GM21515 (cell line): Measurements from ENCODE around the gene DKK3.

Experiments
- ATAC-seq: cut with Tn5 transposase; IDR thresholded peaks from one replicate; pipeline ENCODE4 v1.9.1; 2021; ENCODE audit not compliant: unreplicated experiment

Gene DKK3

DNA sequence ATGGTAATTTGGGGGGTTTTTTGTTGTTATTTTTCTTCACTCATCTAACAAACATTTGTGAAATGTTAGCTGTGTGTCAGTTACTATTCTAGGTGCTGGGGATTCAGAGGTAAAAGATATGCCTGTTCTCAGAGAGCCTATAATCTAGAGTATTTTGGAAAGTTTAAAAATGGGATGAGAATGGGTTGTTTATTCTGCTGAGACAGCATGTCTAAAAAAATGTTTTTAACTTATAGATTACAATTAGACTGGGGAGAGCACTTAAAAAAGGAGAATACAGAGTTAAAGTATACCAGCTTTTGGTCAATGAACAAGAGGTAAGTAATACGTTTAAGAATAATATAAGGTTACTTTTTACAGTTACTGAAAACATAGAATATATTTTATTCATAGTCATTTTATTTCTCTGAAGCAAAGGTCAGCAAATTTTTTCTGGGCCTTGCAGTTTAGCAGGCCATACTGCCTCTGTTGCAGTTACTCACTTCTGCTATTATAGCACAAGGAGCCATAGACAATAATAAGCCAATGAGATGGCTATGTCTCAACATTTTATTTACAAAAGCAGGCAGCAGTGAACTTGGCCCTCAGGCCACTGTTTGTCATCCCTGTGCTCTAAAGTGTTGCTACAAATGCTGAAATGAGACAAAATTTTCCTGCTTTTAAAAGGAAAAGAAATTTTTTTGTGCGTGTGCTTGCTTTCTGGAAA lies 60.0 kb downstream of the DKK3 start:
- ATAC-seq, result no peak

DNA sequence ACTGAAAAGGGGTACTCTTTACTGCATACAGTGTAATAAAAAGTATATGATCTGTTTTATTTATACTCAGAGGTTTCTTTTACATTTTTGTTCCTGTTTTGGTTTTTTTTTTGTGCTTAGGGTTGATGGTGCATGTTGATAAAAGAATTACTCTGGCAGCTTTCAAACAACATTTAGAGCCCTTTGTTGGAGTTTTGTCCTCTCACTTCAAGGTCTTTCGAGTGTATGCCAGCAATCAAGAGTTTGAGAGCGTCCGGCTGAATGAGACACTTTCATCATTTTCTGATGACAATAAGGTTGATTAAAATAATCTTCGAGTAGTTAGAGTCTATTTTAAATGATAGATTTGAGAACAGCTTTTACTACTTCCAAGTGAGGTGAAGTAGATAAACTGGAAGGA lies 60.6 kb downstream of the DKK3 start:
- no peak for ATAC-seq

DNA sequence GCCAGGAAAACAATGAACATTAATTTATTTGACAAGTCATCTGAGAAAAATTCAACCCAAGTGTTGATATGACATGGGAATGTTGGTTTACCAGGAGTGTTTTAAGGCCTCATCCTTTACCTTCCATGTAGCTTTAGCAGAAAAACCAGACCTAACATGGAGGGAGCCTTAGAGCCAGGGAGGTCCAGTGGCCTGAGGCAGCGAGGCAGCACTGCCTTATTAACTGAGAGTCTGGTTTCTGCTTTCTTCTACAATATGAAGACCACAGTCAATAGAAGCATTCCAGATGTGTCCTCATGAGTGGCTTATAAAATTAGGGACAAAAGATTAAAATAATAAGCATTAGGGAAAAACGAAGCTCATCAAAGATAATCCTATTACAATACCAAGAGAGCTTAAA lies 61.5 kb downstream of the DKK3 start:
- ATAC-seq, result no peak

DNA sequence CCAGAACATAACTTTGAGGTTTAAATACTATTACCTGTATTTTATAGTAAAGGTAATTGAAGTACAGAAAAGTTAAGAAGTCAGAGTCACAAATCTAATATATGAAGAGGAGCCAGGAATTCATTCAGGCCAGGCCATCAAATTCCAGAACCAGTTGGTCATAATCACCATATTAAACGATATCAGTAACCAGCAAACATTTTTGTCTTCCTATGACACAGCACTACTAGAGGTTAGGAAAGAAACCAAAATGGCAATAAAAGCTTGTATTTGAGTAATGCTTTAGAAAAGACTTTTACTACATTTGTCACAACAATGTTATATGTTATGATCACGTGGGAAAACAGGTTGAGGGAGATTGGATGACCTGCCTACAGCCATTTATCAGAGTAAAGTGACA lies 62.2 kb downstream of the DKK3 start:
- ATAC-seq, result no peak

DNA sequence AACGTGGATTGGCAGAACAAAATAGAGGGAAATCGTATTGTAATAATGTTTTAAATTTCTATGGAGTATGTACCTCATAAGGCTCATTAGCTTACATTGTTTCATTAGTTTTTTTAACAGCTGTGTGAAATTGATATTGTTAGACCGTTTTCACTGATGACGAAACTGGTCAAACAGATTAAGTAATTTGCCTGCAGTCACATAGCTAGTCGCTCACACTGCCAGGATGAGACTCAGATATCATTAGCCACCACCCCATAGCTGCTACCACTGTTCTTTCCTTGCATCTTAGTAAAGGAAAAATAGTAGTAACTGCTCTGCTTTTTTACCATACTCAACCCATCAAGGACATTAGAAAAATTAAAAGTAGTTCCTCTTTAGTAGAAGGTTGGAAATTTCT lies 64.0 kb downstream of the DKK3 start:
- no peak for ATAC-seq

DNA sequence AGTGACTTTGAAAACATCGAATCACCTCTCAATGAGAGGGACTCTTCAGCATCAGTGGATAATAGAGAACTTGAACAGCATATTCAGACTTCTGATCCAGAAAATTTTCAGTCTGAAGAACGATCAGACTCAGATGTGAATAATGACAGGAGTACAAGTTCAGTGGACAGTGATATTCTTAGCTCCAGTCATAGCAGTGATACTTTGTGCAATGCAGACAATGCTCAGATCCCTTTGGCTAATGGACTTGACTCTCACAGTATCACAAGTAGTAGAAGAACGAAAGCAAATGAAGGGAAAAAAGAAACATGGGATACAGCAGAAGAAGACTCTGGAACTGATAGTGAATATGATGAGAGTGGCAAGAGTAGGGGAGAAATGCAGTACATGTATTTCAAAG lies 65.8 kb downstream of the DKK3 start:
- ATAC-seq, result no peak

DNA sequence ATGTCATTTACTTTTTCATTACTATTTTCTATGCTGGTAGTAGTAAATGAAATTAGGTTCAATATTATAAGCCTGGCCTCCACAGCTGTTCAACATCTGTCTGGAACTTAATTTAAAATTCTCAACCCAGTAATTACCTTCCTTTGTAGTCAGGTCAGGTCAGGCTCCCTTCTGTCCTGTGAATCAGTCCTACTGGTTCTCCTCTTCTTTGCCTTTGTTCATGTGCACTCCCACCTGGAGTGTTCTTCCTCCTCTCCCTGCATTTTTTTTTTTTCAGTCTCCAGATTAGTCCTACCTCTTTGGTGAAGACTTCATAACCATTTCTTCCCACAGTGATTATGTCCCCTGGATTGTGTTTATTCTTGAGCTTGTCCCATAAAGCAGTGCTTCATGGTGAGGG lies 67.9 kb downstream of the DKK3 start:
- no peak for ATAC-seq

DNA sequence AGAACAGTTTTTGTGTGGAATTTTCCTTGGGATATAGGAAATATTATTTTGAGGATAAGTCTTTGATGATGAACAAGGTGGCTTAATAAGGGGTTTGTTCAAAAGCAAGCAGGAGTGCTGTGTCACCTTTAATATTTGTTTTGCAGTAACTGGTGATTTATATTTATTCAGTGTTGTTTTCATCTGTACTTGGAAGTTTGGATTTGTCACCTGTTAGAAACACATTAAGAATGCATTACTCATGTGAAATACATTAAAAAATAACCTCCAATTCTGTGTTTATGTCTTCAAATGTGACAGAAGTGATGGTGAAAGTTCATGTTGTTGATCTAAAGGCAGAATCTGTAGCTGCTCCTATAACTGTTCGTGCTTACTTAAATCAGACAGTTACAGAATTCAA lies 70.5 kb downstream of the DKK3 start:
- no peak for ATAC-seq

DNA sequence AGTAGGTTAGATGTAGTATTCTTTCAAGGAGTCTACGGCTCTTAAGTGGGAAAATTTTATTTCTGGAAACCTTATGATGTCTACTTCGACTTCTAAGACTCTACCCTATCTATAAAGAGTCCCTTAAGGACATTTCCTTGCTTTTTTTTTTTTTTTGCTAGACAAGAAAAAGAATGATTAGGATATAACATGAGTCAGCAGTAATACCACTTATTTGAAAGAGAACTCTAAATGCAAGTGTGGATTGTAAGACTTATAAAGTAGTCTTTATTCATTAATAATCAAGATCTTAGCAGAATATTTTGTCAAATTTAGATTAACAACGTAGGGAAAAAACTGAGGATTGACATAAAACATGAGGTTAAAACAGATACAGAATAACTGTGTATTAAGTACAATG lies 71.0 kb downstream of the DKK3 start:
- ATAC-seq, result no peak

DNA sequence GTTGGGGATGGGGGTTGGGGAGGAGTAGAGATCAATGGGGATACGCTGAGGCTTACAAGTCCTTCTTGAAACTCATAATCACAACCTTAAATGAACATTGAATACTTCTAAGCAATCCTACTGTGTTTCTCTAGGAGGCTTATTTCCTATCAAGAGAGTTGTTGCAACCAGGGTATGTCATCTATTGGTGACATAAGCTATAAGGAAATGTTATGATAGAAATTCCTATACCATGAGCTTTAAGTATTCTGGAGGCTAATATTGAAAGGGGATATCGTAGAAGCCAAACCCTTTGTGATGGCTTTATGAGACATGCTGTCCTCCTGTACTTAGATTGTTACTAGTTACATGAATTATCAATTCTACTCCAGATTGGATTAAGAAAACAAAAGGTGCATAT lies 72.9 kb downstream of the DKK3 start:
- no peak for ATAC-seq

DNA sequence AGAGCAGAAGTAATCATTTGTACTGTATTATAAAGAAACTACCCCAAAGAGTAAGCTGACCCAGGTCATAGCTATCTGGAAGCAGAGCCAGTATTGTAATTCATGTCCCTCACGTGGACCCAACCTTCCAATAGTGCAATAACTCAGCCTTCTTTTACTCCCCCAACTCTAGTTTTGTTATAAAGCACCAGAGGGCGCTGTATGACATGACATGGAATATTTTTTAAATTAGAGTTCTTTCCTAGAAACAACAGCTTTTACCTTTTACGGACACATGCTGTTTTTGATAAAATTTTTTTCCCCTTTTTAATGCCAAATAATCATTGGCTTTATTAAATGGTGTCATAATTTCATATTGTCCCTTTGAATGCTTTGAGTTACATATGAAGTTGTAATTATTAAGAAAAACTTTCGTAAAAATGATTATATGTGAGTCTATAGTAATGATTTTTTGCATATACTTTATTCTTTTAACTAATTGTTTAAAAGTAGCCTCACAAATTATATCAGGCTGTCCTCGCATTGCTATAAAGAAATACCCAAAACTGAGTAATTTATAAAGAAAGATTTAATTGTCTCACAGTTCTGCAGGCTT lies 76.9 kb downstream of the DKK3 start:
- no peak for ATAC-seq

DNA sequence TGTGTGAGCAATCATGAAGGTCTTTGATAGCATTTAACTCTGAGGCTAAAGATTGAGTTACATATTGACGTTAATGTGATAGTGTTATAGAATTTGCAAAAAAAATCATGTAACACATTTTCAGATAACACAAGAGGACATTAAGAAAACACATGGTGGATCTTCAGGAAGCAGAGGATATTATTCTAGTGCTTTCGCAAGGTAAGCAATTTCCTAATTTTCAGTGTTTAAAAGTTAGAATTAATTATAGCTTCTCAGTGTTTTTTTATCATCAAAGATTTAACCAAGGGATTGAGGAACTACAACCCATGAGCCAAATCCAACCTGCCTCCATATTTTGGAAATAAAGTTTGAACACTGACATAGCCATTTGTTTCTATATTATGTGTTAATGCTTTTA lies 78.5 kb downstream of the DKK3 start:
- no peak for ATAC-seq

DNA sequence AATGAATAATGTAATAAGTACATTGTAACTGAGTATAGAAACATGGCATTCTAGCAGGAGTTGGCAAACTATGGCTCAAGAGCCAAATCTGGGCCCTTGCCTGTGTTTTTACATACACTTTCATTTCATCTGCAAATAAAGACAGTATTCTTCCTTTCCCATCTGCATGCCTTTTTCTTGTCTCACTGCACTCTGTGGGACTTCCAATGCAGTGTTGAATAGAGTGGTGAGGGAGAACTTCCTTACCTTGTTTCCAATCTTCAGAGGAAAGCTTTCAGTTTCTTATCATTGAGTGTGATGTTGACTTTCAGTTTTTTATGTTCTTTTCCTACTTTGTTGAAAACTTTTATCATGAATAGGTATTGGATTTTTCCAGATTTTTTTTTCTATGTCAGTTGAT lies 84.6 kb downstream of the DKK3 start:
- no peak for ATAC-seq

DNA sequence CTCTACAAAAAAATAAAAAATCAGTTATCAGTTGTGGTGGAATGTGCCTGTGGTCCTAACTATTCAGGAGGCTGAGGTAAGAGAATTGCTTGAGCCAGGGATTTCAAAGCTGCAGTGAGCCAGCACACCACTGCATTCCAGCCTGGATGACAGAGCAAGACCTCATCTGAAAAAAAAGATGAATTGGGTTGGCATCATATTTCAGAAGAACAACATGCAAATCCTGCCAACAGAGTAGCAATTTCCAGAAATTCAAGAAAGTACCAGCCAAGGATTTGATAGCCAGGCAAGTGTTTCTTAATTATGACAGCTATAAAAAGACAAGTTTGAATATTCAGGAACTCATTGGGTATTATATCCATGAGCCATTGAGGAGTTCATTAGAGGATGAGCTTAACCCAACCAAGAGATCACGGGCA lies 91.4 kb downstream of the DKK3 start:
- no peak for ATAC-seq

DNA sequence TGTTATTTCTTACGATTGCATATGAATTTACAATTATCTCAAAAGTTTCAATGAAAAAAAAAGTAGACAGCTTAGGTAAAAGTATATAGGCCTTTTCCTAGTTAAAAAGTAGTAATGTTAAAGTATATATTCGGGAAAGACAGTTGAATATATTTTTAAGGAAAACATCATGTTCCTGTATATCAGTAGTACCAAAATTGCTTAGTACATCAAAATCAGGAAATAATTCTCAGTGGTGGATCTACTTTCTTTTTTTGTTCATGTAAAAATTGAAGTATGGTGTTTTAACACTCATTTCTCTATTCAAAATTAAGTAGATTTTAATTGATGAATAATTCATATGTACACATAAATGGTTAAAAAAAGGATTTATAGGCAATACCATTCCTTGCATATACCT lies 92.8 kb downstream of the DKK3 start:
- no peak for ATAC-seq

DNA sequence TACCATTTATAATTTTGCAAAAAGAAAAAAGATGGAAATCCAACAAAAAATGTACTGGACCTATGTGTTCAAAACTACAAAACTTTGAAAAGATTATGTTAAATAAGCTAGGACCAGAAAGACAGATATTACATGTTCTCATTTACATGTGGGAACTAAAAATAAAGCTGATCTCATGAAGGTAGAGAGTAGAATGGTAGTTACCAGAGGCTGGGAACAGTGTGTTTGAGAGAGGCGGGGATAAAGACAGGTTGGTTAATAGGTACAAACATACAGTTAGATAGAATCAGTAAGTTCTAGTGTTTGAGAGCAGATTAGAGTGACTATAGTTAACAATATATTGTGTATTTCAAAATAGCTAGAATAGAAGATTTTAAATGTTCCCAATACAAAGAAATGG lies 95.0 kb downstream of the DKK3 start:
- ATAC-seq, result no peak
